ENCODE results near the gene C2CD4B.

The C2CD4B gene

GRCh38 chr15:62147551-62147950 is 17.5 kb downstream of the C2CD4B start:
- DNase-seq: no peak

DNA sequence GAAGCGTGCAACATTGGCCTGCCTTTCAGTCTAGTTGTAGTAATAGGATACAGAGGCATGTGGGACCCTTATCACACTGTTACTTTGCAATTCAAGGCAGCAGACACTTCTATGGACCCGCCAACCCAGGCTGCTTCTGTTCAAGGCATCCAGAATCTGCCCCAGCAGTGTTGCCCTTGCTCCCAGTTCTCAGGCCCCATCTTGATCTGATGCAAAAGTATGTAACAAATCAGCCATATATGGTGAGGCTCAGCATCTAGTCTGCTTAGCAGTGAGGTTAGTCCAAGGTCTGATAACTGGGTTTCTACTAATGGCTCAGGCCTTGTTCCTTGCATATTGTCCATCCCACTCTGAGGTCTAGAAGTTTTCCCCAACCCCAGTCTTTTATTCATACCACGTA is 17.9 kb downstream of the C2CD4B start:
- no peak for DNase-seq

GRCh38 chr15:62145015-62145735 is 19.9 kb downstream of the C2CD4B start:
- no peak for DNase-seq

DNA sequence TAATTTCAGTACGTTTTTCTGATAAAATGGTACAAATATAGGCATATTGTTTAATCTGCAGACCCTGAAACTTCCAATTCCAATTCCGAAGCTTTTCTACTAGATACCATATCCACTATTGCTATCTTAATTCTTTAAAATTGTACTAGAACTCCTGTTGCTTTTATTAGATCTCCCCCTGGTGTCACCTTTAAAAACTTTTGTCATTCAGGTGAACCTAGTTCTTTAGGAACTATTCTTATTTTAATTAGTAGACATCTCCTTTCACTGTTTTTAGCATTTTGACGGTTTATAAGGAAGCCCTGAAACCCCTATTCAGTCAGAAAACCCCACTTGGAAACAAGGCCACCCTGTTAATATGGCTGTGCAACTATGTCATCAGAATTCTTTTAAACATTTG is 22.3 kb downstream of the C2CD4B start:
- DNase-seq: no peak

DNA sequence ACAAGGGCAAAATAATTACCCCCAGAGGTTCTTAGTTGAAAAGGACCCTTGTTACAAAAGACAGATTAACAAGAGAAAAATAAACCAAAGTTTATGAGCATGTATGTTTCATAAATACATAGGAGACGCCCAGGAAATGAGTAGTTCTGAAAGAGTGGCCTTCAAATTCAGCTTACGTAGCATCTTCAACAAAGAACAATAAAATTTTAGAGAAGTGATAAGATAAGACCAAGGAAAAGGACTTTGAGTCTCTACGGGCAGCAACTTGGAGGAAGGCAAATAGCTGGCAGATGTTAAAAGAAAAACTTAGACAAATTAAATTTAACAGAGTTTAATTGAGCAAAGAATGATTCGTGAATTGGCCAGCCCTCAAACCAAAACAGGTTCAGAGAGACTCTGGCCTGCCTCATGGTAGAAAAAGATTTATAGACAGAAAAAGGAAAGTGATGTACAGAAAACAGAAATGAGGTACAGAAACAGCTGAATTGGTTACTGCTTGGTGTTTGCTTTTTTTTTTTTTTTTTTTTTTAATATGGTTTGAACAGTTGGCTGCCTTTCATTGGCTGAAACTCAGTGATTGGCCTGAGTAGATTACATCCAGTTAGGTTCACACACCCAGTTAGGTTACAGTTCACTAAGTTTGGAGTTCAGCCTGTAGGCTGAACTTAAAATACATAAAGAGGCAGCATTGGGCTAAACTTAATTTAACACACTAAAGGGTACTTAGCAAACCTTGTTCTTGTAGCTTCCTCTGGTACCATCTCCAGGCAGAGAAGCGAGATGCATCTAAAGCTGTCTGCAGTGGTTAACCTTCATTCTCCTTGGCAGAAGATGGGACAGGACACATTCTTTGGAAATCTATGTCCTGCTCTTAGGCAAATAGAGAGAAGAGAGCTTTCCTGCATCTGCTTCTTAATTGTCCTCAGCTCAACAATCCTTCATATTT is 23.2 kb downstream of the C2CD4B start:
- peak; percentile 7 for DNase-seq

- DNase-seq: no peak
Measured at GRCh38 chr15:62141200-62141599, 23.9 kb downstream of the C2CD4B start.

- DNase-seq: no peak
Measured at GRCh38 chr15:62138124-62138523, 27.0 kb downstream of the C2CD4B start.

GRCh38 chr15:62136911-62137865 is 27.9 kb downstream of the C2CD4B start:
- no peak for DNase-seq

- no peak for DNase-seq
Measured at GRCh38 chr15:62135532-62136134, 29.5 kb downstream of the C2CD4B start.

GRCh38 chr15:62133141-62133540 is 31.9 kb downstream of the C2CD4B start:
- DNase-seq: no peak

GRCh38 chr15:62128916-62129315 is 36.2 kb downstream of the C2CD4B start:
- no peak for DNase-seq

- DNase-seq: no peak
Measured at GRCh38 chr15:62126364-62126763, 38.7 kb downstream of the C2CD4B start.

- DNase-seq: peak; percentile 31
Measured at GRCh38 chr15:62125773-62126172, 39.3 kb downstream of the C2CD4B start.

- no peak for DNase-seq
Measured at GRCh38 chr15:62124973-62125303, 40.1 kb downstream of the C2CD4B start.

GRCh38 chr15:62124176-62124972 is 40.7 kb downstream of the C2CD4B start:
- DNase-seq: no peak

DNA sequence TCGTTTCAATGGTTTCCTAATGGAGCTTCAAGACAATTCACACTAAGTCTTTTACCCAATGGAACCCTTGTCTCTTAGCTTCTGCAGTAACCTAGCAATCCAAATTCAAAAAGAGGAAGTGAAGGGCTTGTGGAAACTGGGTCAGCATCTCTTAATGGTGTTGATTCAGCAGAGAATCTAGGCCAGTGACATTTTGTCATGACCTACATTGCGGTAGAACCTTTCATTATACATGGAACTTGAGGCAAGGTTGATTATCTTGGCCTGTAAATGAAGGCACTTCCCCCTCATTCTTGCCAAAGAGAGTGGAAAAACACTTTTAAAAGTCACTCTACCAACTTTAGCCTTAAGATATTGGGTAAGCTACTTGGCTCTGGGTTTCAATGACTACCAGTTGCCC is 42.8 kb downstream of the C2CD4B start:
- DNase-seq: no peak

DNA sequence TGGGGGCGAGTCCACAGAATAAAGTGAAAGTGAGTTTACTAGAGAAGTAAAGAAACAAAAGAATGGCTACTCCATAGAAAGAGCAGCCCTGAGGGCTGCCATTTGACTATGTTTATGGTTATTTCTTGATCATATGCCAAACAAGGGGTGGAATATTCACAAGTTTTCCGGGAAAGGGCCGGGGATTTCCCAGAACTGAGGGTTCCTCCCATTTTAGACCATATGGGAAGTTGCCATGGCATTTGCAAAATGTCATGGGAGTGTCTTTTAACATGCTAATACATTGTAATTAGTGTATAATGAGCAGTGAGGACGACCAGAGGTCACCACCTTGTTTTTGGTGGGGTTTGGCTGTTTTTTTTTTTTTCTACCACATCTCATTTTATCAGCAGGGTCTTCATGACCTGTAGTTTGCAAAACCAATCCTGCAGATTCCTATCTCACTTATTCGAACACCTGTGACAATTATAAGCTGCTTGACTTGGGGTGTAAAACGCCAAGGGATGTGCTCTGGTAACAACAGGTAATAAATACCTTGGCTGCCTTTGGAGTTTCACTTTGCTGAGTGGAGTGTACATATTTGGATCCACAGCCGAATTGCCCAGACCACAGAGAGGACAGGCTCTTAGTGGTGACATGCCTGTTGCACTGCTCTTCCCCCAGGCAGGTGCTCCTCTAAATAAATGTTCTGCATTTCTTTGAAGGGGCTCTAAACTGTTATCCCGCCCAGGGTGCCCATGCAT is 43.6 kb downstream of the C2CD4B start:
- DNase-seq: no peak

DNA sequence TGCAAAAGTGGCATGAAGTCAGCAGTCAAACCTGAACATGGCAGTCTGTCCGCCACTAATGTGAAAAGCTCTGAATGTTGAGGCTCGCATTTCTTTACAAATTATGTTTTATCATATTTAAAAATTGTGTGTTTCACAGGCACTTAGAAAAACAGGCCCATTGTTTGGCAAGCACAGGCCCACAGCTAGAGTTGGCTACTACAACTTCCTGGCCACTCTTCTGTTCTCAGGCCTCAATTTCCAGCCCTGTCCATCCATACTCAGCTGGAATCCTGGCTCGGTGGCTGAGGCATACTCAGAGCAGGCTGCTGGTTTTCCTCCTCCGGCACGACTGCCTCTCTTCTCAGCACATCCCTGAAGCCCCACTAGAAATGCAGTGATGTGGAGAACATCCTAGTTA is 44.3 kb downstream of the C2CD4B start:
- no peak for DNase-seq

GRCh38 chr15:62119874-62120273 is 45.2 kb downstream of the C2CD4B start:
- DNase-seq: no peak

- DNase-seq: no peak
Measured at GRCh38 chr15:62119227-62119864, 45.7 kb downstream of the C2CD4B start.
